Activated CD8-positive, alpha-beta memory T cell treated with anti-CD3 and anti-CD28 coated beads for 4 hours (primary cell): ENCODE results near the gene NSMCE1.
A peak's percentile ranks its signal among the peaks of the same experiment; 100 is the strongest.

Source experiments
- DNase-seq, 2 donors: peaks; one replicate each; pipeline ENCODE4 v3.0.0-alpha.2; 2020; ENCODE audit warnings: low read depth in 2 of 2

Gene NSMCE1

GRCh38 chr16:27268376-27269299 lies at the start of gene NSMCE1:
TSS of gene NSMCE1 (minus strand) at chr16:27268772. CDS start at chr16:27257570, 11,202 bp downstream.
- peak; percentile 95 for DNase-seq

- peak; percentile 15 to 31 for DNase-seq
These were observed 49.3 kb upstream of the NSMCE1 start for GRCh38 chr16:27317738-27318391.

- DNase-seq = no peak
These were observed 48.7 kb upstream of the NSMCE1 start for GRCh38 chr16:27317320-27317719.

- no peak for DNase-seq
These were observed 47.6 kb upstream of the NSMCE1 start for GRCh38 chr16:27316038-27316680.

GRCh38 chr16:27315333-27316037 lies 46.9 kb upstream of the NSMCE1 start:
- DNase-seq = no peak

GRCh38 chr16:27314986-27315332 lies 46.4 kb upstream of the NSMCE1 start:
- no peak for DNase-seq

- peak in 1 of 2 donors; percentile 26 for DNase-seq
These were observed 45.7 kb upstream of the NSMCE1 start for GRCh38 chr16:27314161-27314723.

GRCh38 chr16:27313422-27314160 lies 45.0 kb upstream of the NSMCE1 start, which contains the start of gene IL4R:
TSS of gene IL4R (plus strand) at chr16:27313974. CDS start at chr16:27340204, 26,230 bp downstream.
- peak in 1 of 2 donors; percentile 29 for DNase-seq

GRCh38 chr16:27312580-27313421 lies 44.2 kb upstream of the NSMCE1 start:
- no peak for DNase-seq

GRCh38 chr16:27311897-27312303 lies 43.3 kb upstream of the NSMCE1 start:
- no peak for DNase-seq

GRCh38 chr16:27311448-27311830 lies 42.9 kb upstream of the NSMCE1 start:
- no peak for DNase-seq

- no peak for DNase-seq
These were observed 42.2 kb upstream of the NSMCE1 start for GRCh38 chr16:27310576-27311447.

GRCh38 chr16:27308792-27309191 lies 40.2 kb upstream of the NSMCE1 start:
- no peak for DNase-seq

- DNase-seq = no peak
These were observed 37.4 kb upstream of the NSMCE1 start for GRCh38 chr16:27305839-27306442.

GRCh38 chr16:27304881-27305745 lies 36.5 kb upstream of the NSMCE1 start:
- no peak for DNase-seq

- DNase-seq = no peak
These were observed 35.5 kb upstream of the NSMCE1 start for GRCh38 chr16:27304102-27304501.
